Measurements from ENCODE around the gene NGFR. TPM values are rescaled to one million over a fixed set of nuclear protein-coding genes. Genes with fewer than 3 reads are reported as not detected.

Gene NGFR
- total RNA-seq: 0.53 and 4.5 TPM in 2 replicates

DNA sequence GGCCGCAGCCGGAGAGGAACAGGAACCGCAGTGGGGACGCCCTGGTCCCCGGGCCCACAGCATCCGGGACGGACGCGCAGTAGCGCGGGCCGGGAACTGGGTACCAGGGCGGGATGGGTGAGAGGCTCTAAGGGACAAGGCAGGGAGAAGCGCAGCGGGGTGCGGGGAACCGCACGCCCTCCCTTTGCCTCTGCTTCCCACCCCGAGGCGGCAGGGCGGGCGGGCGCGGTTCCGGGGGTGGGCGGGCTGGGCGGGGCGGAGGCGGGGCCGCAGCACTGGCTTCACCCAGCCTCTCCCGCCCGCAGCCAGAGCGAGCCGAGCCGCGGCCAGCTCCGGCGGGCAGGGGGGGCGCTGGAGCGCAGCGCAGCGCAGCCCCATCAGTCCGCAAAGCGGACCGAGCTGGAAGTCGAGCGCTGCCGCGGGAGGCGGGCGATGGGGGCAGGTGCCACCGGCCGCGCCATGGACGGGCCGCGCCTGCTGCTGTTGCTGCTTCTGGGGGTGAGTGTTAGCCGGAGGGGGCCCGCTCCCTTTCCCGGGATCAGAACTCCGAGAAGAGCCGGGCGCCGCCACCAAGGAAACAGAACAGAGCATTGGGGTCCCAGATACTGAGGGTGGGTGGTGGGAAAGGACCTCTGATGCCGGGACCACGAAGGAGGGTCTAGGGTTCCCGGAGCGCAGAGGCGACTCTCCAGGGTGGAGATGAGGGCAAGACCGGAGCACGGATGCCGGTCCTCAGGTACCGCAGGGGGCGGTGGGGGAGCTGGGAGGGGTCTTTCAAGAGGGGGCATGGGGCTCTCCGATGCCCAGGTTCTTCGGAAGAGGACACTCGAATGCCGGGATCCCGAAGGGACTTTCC is at the start of gene NGFR:
Gene NGFR (plus strand): TSS at position 308 of the 856 bp plus-strand sequence. CDS start 125 bp downstream, at position 433.
- H3K27me3 ChIP-seq (ENCODE audit: control insufficient read depth, insufficient read depth, low read length): peaks cover 10% of the 10 kb centered on the region
- no peaks in the 10 kb centered on the region for H3K36me3 ChIP-seq (ENCODE audit: control insufficient read depth, insufficient read depth, low read length)
- peak; percentile 27 for DNase-seq (ENCODE audit: low read depth)
- no peak for TF ChIP-seq CTCF (IDR thresholded peaks at IDR 0.05; ENCODE audit: insufficient read depth, low read length, severe bottlenecking)
- FAIRE-seq: no peak
- peak within 1 kb of the TSS; percentile 41 for H3K4me3 ChIP-seq (ENCODE audit: low read depth, low read length)

- peaks cover 2% of the 10 kb centered on the region for H3K27me3 ChIP-seq (ENCODE audit: control insufficient read depth, insufficient read depth, low read length)
Observed at GRCh38 chr17:49445591-49445990, 49.5 kb upstream of the NGFR start.

GRCh38 chr17:49447628-49448302 is 47.3 kb upstream of the NGFR start:
- H3K36me3 ChIP-seq (ENCODE audit: control insufficient read depth, insufficient read depth, low read length): no peaks in the 10 kb centered on the region
- H3K4me3 ChIP-seq (ENCODE audit: low read depth, low read length): no peak overlapping the region
- no peak for TF ChIP-seq CTCF (IDR thresholded peaks at IDR 0.05; ENCODE audit: insufficient read depth, low read length, severe bottlenecking)
- DNase-seq (ENCODE audit: low read depth) (no peak), FAIRE-seq (no peak)
- peaks cover 2% of the 10 kb centered on the region for H3K27me3 ChIP-seq (ENCODE audit: control insufficient read depth, insufficient read depth, low read length)

More at GRCh38 chr17:49445591-49445990, 49.5 kb upstream of the NGFR start:
- DNase-seq (ENCODE audit: low read depth): no peak
- no peak for FAIRE-seq
- Histone ChIP-seq H3K36me3 (ENCODE audit: control insufficient read depth, insufficient read depth, low read length) (no peaks in the 10 kb centered on the region), H3K4me3 (ENCODE audit: low read depth, low read length) (no peak overlapping the region)
- no peak for TF ChIP-seq CTCF (IDR thresholded peaks at IDR 0.05; ENCODE audit: insufficient read depth, low read length, severe bottlenecking)

GRCh38 chr17:49450181-49450580 is 44.9 kb upstream of the NGFR start:
- no peak for TF ChIP-seq CTCF (IDR thresholded peaks at IDR 0.05; ENCODE audit: insufficient read depth, low read length, severe bottlenecking)
- no peak for FAIRE-seq
- DNase-seq (ENCODE audit: low read depth): no peak
- no peaks in the 10 kb centered on the region for H3K36me3 ChIP-seq (ENCODE audit: control insufficient read depth, insufficient read depth, low read length)
- H3K4me3 ChIP-seq (ENCODE audit: low read depth, low read length): no peak overlapping the region
- peaks cover 2% of the 10 kb centered on the region for H3K27me3 ChIP-seq (ENCODE audit: control insufficient read depth, insufficient read depth, low read length)

DNA sequence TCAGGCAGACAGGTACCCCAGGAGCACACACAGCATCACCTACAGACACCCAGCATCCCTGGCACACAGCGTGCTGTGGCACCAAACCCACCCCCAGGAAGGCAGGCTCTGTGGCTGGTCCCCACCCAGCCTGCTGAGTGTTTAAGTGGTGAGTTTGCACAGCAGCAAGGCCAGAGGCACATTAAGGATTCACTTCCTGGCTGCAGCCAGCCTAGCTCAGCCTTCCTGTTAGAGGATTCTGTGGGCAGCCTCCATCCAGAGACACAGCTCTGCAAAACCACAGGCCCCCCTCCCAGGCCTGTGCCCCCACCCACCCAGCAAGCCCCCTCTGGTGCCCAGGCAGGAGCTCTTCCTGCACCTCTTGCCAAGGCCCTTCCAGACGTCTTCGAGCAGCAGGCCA is 44.4 kb upstream of the NGFR start:
- FAIRE-seq (no peak), DNase-seq (ENCODE audit: low read depth) (peak; percentile 62)
- no peak overlapping the region for H3K4me3 ChIP-seq (ENCODE audit: low read depth, low read length)
- no peak for TF ChIP-seq CTCF (IDR thresholded peaks at IDR 0.05; ENCODE audit: insufficient read depth, low read length, severe bottlenecking)
- no peaks in the 10 kb centered on the region for H3K36me3 ChIP-seq (ENCODE audit: control insufficient read depth, insufficient read depth, low read length)
- H3K27me3 ChIP-seq (ENCODE audit: control insufficient read depth, insufficient read depth, low read length): peaks cover 2% of the 10 kb centered on the region

Data from bronchial epithelial cell (primary cell).